ENCODE results near the gene CERKL.

DNA sequence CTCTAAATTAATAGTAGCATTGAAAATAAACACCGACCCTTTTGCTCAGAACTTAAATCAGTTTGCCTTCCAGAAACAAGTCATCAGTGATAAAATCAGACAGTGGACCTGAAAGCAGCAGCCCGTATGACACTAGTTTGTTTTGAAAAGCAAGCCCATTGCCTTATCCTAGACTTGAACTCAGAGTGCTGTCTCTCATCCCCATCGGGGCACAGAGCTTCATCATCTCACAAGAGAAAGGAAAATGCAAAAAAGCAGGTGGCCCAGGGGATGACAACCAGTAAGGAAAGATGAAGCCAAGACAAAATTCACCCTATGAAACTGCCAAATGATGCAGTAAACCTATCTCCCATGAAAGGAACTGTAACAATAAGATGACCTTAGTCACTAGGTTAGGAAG, 71.2 kb downstream of the CERKL start:
- TF ChIP-seq, protein P1, sequence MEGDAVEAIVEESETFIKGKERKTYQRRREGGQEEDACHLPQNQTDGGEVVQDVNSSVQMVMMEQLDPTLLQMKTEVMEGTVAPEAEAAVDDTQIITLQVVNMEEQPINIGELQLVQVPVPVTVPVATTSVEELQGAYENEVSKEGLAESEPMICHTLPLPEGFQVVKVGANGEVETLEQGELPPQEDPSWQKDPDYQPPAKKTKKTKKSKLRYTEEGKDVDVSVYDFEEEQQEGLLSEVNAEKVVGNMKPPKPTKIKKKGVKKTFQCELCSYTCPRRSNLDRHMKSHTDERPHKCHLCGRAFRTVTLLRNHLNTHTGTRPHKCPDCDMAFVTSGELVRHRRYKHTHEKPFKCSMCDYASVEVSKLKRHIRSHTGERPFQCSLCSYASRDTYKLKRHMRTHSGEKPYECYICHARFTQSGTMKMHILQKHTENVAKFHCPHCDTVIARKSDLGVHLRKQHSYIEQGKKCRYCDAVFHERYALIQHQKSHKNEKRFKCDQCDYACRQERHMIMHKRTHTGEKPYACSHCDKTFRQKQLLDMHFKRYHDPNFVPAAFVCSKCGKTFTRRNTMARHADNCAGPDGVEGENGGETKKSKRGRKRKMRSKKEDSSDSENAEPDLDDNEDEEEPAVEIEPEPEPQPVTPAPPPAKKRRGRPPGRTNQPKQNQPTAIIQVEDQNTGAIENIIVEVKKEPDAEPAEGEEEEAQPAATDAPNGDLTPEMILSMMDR (IDR thresholded peaks at IDR 0.05) = no peak
- TF ChIP-seq POLR2A (IDR thresholded peaks at IDR 0.05) = no peak
